CD14-positive monocyte (primary cell): ENCODE measurements around the gene TRPM4. TPM values are rescaled to one million over a fixed set of nuclear protein-coding genes. Genes with fewer than 3 reads are reported as not detected.

Experiments
- DNase-seq, 3 donors: peaks; one replicate each; pipeline ENCODE4 v3.0.0-alpha.2; 2011 to 2022
- H2AFZ ChIP-seq: 2 replicates; pipeline ENCODE4 v1.6.0; 2012; ENCODE audit warnings: mild to moderate bottlenecking, low read depth, low read length, inconsistent platforms; ENCODE audit not compliant: insufficient read depth, poor library complexity, severe bottlenecking
- H3K27ac ChIP-seq, 2 donors: 1 replicate in 1 of 2; 2 replicates in 1 of 2; pipeline ENCODE4 v1.5.1; 2012 to 2013; ENCODE audit warnings: low read length in 2 of 2, control low read depth in 1 of 2, inconsistent platforms in 1 of 2, low read depth in 1 of 2, mild to moderate bottlenecking in 1 of 2
- H3K27me3 ChIP-seq, 2 donors: one replicate each; pipeline versions ENCODE4 v1.6.0 to v1.6.1; 2011 to 2013; ENCODE audit warnings: low read length in 2 of 2; ENCODE audit not compliant: control insufficient read depth in 2 of 2, insufficient read depth in 2 of 2
- H3K36me3 ChIP-seq, 2 donors: replicated peaks in 1 of 2; 1 replicate in 1 of 2; 2 replicates in 1 of 2; pipeline versions ENCODE4 v1.5.1 to v1.6.1; 2012 to 2013; ENCODE audit warnings: low read length in 2 of 2, control low read depth in 1 of 2, inconsistent platforms in 1 of 2, mild to moderate bottlenecking in 1 of 2; ENCODE audit not compliant: insufficient read depth in 2 of 2, control insufficient read depth in 1 of 2
- H3K4me1 ChIP-seq, 2 donors: 1 replicate in 1 of 2; 2 replicates in 1 of 2; pipeline versions ENCODE4 v1.5.1 to v1.6.1; 2012 to 2013; ENCODE audit warnings: low read length in 2 of 2, control low read depth in 1 of 2, inconsistent platforms in 1 of 2, mild to moderate bottlenecking in 1 of 2, moderate library complexity in 1 of 2; ENCODE audit not compliant: insufficient read depth in 2 of 2, control insufficient read depth in 1 of 2
- H3K4me2 ChIP-seq: replicated peaks from 2 replicates; pipeline ENCODE3; 2012; ENCODE audit warnings: low read length, moderate library complexity, mild to moderate bottlenecking; ENCODE audit not compliant: poor library complexity, severe bottlenecking; ENCODE audit errors: extremely low read depth
- H3K4me3 ChIP-seq, 3 experiments: fragments of 200-600 bp in 1 of 3; sonication (generic) in 1 of 3; replicated peaks in 1 of 3; 1 replicate in 2 of 3; 2 replicates in 1 of 3; pipeline ENCODE4 v1.5.1; 2011 to 2013; ENCODE audit warnings: low read length in 3 of 3, mild to moderate bottlenecking in 3 of 3, control low read depth in 2 of 3, low read depth in 2 of 3, inconsistent platforms in 1 of 3, moderate library complexity in 1 of 3
- H3K79me2 ChIP-seq: 2 replicates; pipeline ENCODE4 v1.6.0; 2012; ENCODE audit warnings: mild to moderate bottlenecking, control low read depth, inconsistent platforms, low read length, moderate library complexity; ENCODE audit not compliant: insufficient read depth
- H3K9ac ChIP-seq: 2 replicates; pipeline ENCODE4 v1.6.0; 2017; ENCODE audit warnings: low read length, mild to moderate bottlenecking; ENCODE audit not compliant: insufficient read depth, poor library complexity, severe bottlenecking
- H3K9me3 ChIP-seq, 2 donors: replicated peaks in 1 of 2; 1 replicate in 1 of 2; 2 replicates in 1 of 2; pipeline versions ENCODE4 v1.5.1 to v1.6.1; 2012 to 2013; ENCODE audit warnings: low read length in 2 of 2, control low read depth in 1 of 2; ENCODE audit not compliant: control insufficient read depth in 1 of 2, insufficient read depth in 1 of 2
- H4K20me1 ChIP-seq: 2 replicates; pipeline ENCODE4 v1.6.0; 2012; ENCODE audit warnings: mild to moderate bottlenecking, low read length, control low read depth, moderate library complexity; ENCODE audit not compliant: insufficient read depth
- H3K27ac Mint-ChIP-seq, 7 donors: one replicate each; pipeline ENCODE4 v1.8.0; 2020; ENCODE audit warnings: mild to moderate bottlenecking in 7 of 7, mixed read lengths in 7 of 7, moderate library complexity in 6 of 7, inconsistent platforms in 2 of 7
- H3K27me3 Mint-ChIP-seq, 3 donors: one replicate each; pipeline ENCODE4 v1.8.0; 2021 to 2022; ENCODE audit warnings: low read depth in 3 of 3, mild to moderate bottlenecking in 3 of 3, mixed read lengths in 3 of 3, moderate library complexity in 3 of 3, inconsistent platforms in 1 of 3
- H3K36me3 Mint-ChIP-seq, 2 donors: one replicate each; pipeline ENCODE4 v1.8.0; 2020; ENCODE audit warnings: mixed read lengths in 2 of 2, inconsistent platforms in 1 of 2, mild to moderate bottlenecking in 1 of 2
- H3K4me1 Mint-ChIP-seq: one replicate; pipeline ENCODE4 v1.8.0; 2020; ENCODE audit warnings: mild to moderate bottlenecking, mixed read lengths
- H3K4me3 Mint-ChIP-seq, 2 donors: one replicate each; pipeline ENCODE4 v1.8.0; 2020; ENCODE audit warnings: mild to moderate bottlenecking in 2 of 2, mixed read lengths in 2 of 2, moderate library complexity in 1 of 2
- H3K9me3 Mint-ChIP-seq, 7 donors: one replicate each; pipeline ENCODE4 v1.8.0; 2020 to 2022; ENCODE audit warnings: mixed read lengths in 7 of 7, mild to moderate bottlenecking in 6 of 7, moderate library complexity in 6 of 7, inconsistent platforms in 2 of 7
- CTCF ChIP-seq: fragments of 200-600 bp; IDR thresholded peaks from one replicate; pipeline ENCODE4 v1.8.0; 2022; ENCODE audit warnings: antibody characterized with exemption, mild to moderate bottlenecking
- WGBS: methylation state at CpG from one replicate; pipeline ENCODE4 v1.1.5; 2013; ENCODE audit warnings: missing lambda C conversion rate; ENCODE audit not compliant: insufficient coverage; 5-methylcytosine and 5-hydroxymethylcytosine counted together
- intact Hi-C, 2 donors: fragments of 100-400 bp; cut with micrococcal nuclease; formaldehyde crosslinking; loops; one replicate each; pipeline versions ENCODE4 v1.15.0 to v1.15.1; 2023
- polyA plus RNA-seq, 3 donors: library from polyadenylated mRNA; depleted of rRNA in 1 of 3; unstranded in 2 of 3; stranded (reverse) in 1 of 3; fragments of 300-500 nt in 2 of 3; fragments of >200 nt in 1 of 3; fragmentation: Illumina TruSeq in 2 of 3; gene quantifications; 1 replicate in 2 of 3; 2 replicates in 1 of 3; pipeline ENCODE4 v1.2.3, GENCODE V29; 2012 to 2021

The TRPM4 gene
- polyA plus RNA-seq, 3 donors: 6.0 to 6.9 (median 6.6) TPM

GRCh38 chr19:49111218-49111998 lies 46.2 kb upstream of the TRPM4 start:
- H3K9ac ChIP-seq: no peak overlapping the region
- H3K4me1 ChIP-seq: peaks cover 20 to 24% of the 10 kb centered on the region in 2 donors
- H2AFZ ChIP-seq: no peak overlapping the region
- H3K4me2 ChIP-seq: no peak overlapping the region
- no peaks in the 10 kb centered on the region for H3K79me2 ChIP-seq
- H4K20me1 ChIP-seq: peaks cover 29% of the 10 kb centered on the region
- Mint-ChIP-seq H3K4me3 (no peak overlapping the region), H3K9me3 (peaks cover 0 to 1% (median 0%) of the 10 kb centered on the region in 7 donors), H3K36me3 (peaks cover 25 to 32% of the 10 kb centered on the region in 2 donors), H3K27ac (peak overlapping the region in 2 of 7 donors; percentile 33 to 72), H3K27me3 (peaks cover 5 to 10% (median 10%) of the 10 kb centered on the region in 3 donors), H3K4me1 (peaks cover 19% of the 10 kb centered on the region)
- peaks cover 23 to 31% of the 10 kb centered on the region in 2 donors for H3K36me3 ChIP-seq
- no peaks in the 10 kb centered on the region for H3K27me3 ChIP-seq
- no peak overlapping the region for H3K4me3 ChIP-seq
- intact Hi-C loops: loop anchor here in 1 of 2 donors (5.0 kb wide), 1 partner anchor 36 kb away; no protein-coding TSS in a partner anchor
- no CpG with 5 or more reads among the region's 11 CpGs for WGBS
- TF ChIP-seq CTCF: no peak
- DNase-seq: no peak
- no peak overlapping the region for H3K27ac ChIP-seq
- no peaks in the 10 kb centered on the region for H3K9me3 ChIP-seq

GRCh38 chr19:49113762-49114629 lies 43.6 kb upstream of the TRPM4 start, which contains the start of gene LIN7B:
TSS of gene LIN7B (plus strand) at chr19:49114370. CDS start at chr19:49114405, 35 bp downstream.
- intact Hi-C loops: loop anchor here in 1 of 2 donors (5.0 kb wide), 1 partner anchor 33 kb away; no protein-coding TSS in a partner anchor
- H3K79me2 ChIP-seq: no peaks in the 10 kb centered on the region
- DNase-seq: peak; percentile 40 to 64 (median 61)
- H3K4me3 ChIP-seq: peak within 1 kb of the TSS; percentile 31 to 80 (median 55)
- TF ChIP-seq CTCF: peak; percentile 76
- H3K36me3 ChIP-seq: peaks cover 2 to 5% of the 10 kb centered on the region in 2 donors
- peaks cover 39% of the 10 kb centered on the region for H3K4me1 Mint-ChIP-seq
- H3K9me3 ChIP-seq: no peaks in the 10 kb centered on the region
- H3K27me3 Mint-ChIP-seq: peaks cover 7 to 11% (median 10%) of the 10 kb centered on the region in 3 donors
- peak within 1 kb of the TSS; percentile 95 for H3K4me2 ChIP-seq
- H2AFZ ChIP-seq: peak within 1 kb of the TSS; percentile 90
- peaks cover 3 to 8% (median 6%) of the 10 kb centered on the region in 7 donors for H3K9me3 Mint-ChIP-seq
- peak within 1 kb of the TSS; percentile 79 to 82 for H3K4me3 Mint-ChIP-seq
- peaks cover 3% of the 10 kb centered on the region for H4K20me1 ChIP-seq
- H3K27ac ChIP-seq: no peak within 1 kb of the TSS
- H3K4me1 ChIP-seq: peaks cover 35 to 45% of the 10 kb centered on the region in 2 donors
- peak within 1 kb of the TSS in 5 of 7 donors; percentile 38 to 65 (median 60) for H3K27ac Mint-ChIP-seq
- under 1% methylated on average over 59 of the region's 66 CpGs for WGBS
- H3K36me3 Mint-ChIP-seq: peaks cover 4 to 10% of the 10 kb centered on the region in 2 donors
- no peaks in the 10 kb centered on the region for H3K27me3 ChIP-seq
- peak within 1 kb of the TSS; percentile 46 for H3K9ac ChIP-seq
